GM23248 (cell line): Measurements from ENCODE around the gene CDH13. TPM values are rescaled to one million over a fixed set of nuclear protein-coding genes. Genes with fewer than 3 reads are reported as not detected.
A peak's percentile ranks its signal among the peaks of the same experiment; 100 is the strongest.

ENCODE experiments used
- DNase-seq: peaks from one replicate; pipeline ENCODE4 v3.0.0-alpha.2; 2015
- H2AFZ ChIP-seq: fragments of 200-600 bp; sonication (generic); 2 replicates; pipeline ENCODE4 v1.6.1; 2016; ENCODE audit warnings: antibody characterized with exemption
- H3F3A ChIP-seq: fragments of 200-600 bp; sonication (generic); 2 replicates; pipeline ENCODE4 v1.6.1; 2016; ENCODE audit warnings: mild to moderate bottlenecking, antibody characterized with exemption, mixed run types; ENCODE audit not compliant: insufficient read depth
- H3K27ac ChIP-seq: fragments of 200-600 bp; sonication (generic); 2 replicates; pipeline ENCODE4 v1.5.1; 2016; ENCODE audit warnings: mild to moderate bottlenecking
- H3K27me3 ChIP-seq: fragments of 200-600 bp; sonication (generic); replicated peaks from 2 replicates; pipeline ENCODE4 v1.6.1; 2016; ENCODE audit warnings: mild to moderate bottlenecking; ENCODE audit not compliant: insufficient read depth
- H3K36me3 ChIP-seq: fragments of 200-600 bp; sonication (generic); 2 replicates; pipeline ENCODE4 v1.6.1; 2016; ENCODE audit warnings: low read depth, mild to moderate bottlenecking
- H3K4me1 ChIP-seq: fragments of 200-600 bp; sonication (generic); 2 replicates; pipeline ENCODE4 v1.6.1; 2016; ENCODE audit warnings: mild to moderate bottlenecking; ENCODE audit not compliant: insufficient read depth
- H3K4me2 ChIP-seq: fragments of 200-600 bp; sonication (generic); one replicate; pipeline ENCODE4 v1.6.1; 2016; ENCODE audit warnings: mild to moderate bottlenecking; ENCODE audit not compliant: unreplicated experiment
- H3K4me3 ChIP-seq: fragments of 200-600 bp; sonication (generic); 2 replicates; pipeline ENCODE4 v1.5.1; 2016; ENCODE audit warnings: mild to moderate bottlenecking
- H3K79me2 ChIP-seq: fragments of 200-600 bp; sonication (generic); 2 replicates; pipeline ENCODE4 v1.6.1; 2016; ENCODE audit warnings: mild to moderate bottlenecking; ENCODE audit not compliant: insufficient read depth
- H3K9ac ChIP-seq: fragments of 200-600 bp; sonication (generic); 2 replicates; pipeline ENCODE4 v1.6.1; 2016; ENCODE audit warnings: mild to moderate bottlenecking
- H3K9me2 ChIP-seq: fragments of 200-600 bp; sonication (generic); 2 replicates; pipeline ENCODE4 v1.6.1; 2016; ENCODE audit warnings: mixed run types, mild to moderate bottlenecking, moderate library complexity; ENCODE audit not compliant: insufficient read depth
- H3K9me3 ChIP-seq: fragments of 200-600 bp; sonication (generic); one replicate; pipeline ENCODE4 v1.6.1; 2017; ENCODE audit warnings: low read depth
- H4K20me1 ChIP-seq: fragments of 200-600 bp; sonication (generic); 2 replicates; pipeline ENCODE4 v1.6.0; 2016; ENCODE audit not compliant: insufficient read depth
- EZH2 ChIP-seq: fragments of 200-600 bp; sonication (generic); IDR thresholded peaks from 2 replicates; pipeline ENCODE4 v1.6.1; 2018; ENCODE audit warnings: antibody characterized with exemption, mild to moderate bottlenecking; ENCODE audit not compliant: insufficient read depth, poor library complexity, severe bottlenecking
- EZH2phosphoT487 ChIP-seq: fragments of 200-600 bp; sonication (generic); IDR thresholded peaks from 2 replicates; pipeline ENCODE4 v1.6.1; 2018; ENCODE audit warnings: antibody characterized with exemption, moderate library complexity, mild to moderate bottlenecking, low read depth; ENCODE audit not compliant: insufficient read depth
- WGBS, 2 experiments: methylation state at CpG; one replicate each; pipeline ENCODE4 v1.1.6; 2015 to 2017; ENCODE audit warnings: low lambda C conversion rate in 2 of 2, low coverage in 1 of 2; ENCODE audit errors: missing lambda C conversion rate in 2 of 2; 5-methylcytosine and 5-hydroxymethylcytosine counted together
- in situ Hi-C: fragments of 300-500 bp; cut with MboI; formaldehyde crosslinking; loops from 2 replicates; pipeline ENCODE4 v1.15.0; 2020
- polyA plus RNA-seq: library from polyadenylated mRNA; unstranded; fragments of >200 nt; fragmentation: Nextera tagmentation; extraction: Ambion mirVana; gene quantifications from 2 replicates; pipeline ENCODE4 v1.2.1, GENCODE V29; 2016
- total RNA-seq: library from RNA; depleted of rRNA; stranded (reverse); fragments of >200 nt; shearing (Covaris generic); gene quantifications from 2 replicates; pipeline ENCODE4 v1.2.3, GENCODE V29; 2014

CDH13 gene
- total and polyA plus RNA-seq, 2 experiments from 2014 or later: 51.0 to 52.8 TPM

DNA sequence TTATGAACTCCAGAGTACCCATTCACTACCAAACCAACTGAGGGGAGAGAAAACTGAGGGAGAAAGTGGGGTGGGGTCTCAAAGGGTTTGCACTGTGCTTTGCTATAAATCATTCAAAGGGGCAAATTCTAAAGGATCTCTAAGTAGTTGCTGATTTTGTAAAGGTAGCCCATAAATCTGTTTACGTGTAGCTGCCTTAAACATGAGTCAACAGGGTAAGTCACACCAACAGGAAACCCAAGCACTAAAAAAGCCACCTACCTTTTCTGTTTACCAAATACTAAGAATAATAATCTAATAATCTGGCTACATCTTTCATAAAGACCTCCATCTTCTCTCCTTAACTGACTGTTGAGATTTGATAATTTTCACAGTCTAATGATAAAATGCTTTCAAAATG, 1172.6 kb downstream of the CDH13 start:
- WGBS, 2 experiments: 62 to 76% methylated on average over 1 of the region's 1 CpG
- Histone ChIP-seq H2AFZ (no peak overlapping the region), H3K9me3 (no peaks in the 10 kb centered on the region), H3K27me3 (no peaks in the 10 kb centered on the region), H3K79me2 (no peaks in the 10 kb centered on the region), H3K4me2 (no peak overlapping the region), H3K36me3 (no peaks in the 10 kb centered on the region), H3F3A (no peaks in the 10 kb centered on the region), H3K4me1 (0 out of 2 replicates have a peak, but pooled peaks cover 6% of the 10 kb centered on the region), H3K27ac (no peak overlapping the region), H4K20me1 (no peaks in the 10 kb centered on the region), H3K9ac (no peak overlapping the region), H3K9me2 (no peaks in the 10 kb centered on the region), H3K4me3 (no peak overlapping the region)
- TF ChIP-seq EZH2 (no peak), EZH2phosphoT487 (no peak)
- DNase-seq: no peak
- in situ Hi-C loops: no loop called here

DNA sequence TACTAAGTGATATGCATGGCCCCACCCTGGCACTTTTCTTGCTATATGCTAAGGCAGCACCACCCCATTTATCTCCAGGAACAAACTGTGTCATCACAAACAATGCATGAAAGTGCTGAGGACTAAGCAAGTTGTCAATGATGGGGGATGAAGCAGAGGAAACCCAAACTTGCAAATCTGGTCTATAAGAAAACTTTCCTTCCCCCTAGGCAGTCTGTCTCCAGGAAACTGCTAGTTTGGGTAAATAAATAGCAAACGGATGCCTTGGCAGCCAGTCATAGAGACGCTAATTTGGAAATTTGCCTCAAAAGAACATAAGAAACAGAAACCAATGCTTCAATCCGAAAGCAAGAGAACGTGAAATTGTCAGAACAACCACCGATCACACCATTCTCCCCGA, 1175.4 kb downstream of the CDH13 start:
- Histone ChIP-seq H3K4me2 (peak overlapping the region; percentile 79), H3K9me3 (no peaks in the 10 kb centered on the region), H3K9me2 (no peaks in the 10 kb centered on the region), H3F3A (no peaks in the 10 kb centered on the region), H3K9ac (peak overlapping the region; percentile 71), H3K4me3 (peak overlapping the region; percentile 71), H3K79me2 (no peaks in the 10 kb centered on the region), H4K20me1 (no peaks in the 10 kb centered on the region), H3K27ac (peak overlapping the region; percentile 27), H3K36me3 (no peaks in the 10 kb centered on the region), H2AFZ (peak overlapping the region; percentile 71), H3K27me3 (no peaks in the 10 kb centered on the region), H3K4me1 (0 out of 2 replicates have a peak, but pooled peaks cover 6% of the 10 kb centered on the region)
- WGBS, 2 experiments: 3% methylated on average over 6 of the region's 6 CpGs
- in situ Hi-C loops: no loop called here
- DNase-seq: peak; percentile 93
- no peak for TF ChIP-seq EZH2phosphoT487
- TF ChIP-seq EZH2: no peak

DNA sequence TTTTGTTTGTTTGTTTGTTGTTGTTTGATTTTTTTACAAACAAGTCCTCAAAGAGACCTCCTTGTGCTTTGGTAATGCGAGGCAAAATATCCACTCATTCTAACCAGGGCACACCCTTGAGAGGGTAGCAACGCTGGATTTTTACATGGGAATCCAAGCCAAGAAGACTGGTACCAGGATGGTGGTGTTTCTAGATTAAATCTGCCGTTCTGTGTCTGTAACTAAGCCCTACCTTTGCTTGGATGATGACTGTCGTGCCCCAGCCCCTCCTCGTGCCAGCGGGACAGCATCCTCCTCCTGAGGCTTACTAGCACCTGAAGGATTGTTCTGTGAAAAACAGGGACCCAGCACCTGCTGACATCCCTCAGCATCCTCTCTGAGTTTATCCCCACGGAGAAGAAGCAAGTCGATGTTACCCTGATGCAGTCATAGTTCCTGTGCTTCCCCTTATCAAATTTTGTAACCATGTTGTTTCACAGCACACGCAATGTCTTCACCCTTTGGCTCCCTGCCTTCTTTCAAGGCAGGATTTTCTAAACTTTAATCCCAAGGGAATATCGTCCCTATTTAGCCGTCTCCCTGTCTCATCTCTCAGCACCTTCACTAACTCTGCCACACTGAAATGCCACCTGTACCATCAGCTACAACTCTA, 1175.9 kb downstream of the CDH13 start:
- Histone ChIP-seq H4K20me1 (no peaks in the 10 kb centered on the region), H3K4me3 (peak overlapping the region; percentile 71), H3K36me3 (no peaks in the 10 kb centered on the region), H3K9me3 (no peaks in the 10 kb centered on the region), H3K27me3 (no peaks in the 10 kb centered on the region), H3K4me1 (0 out of 2 replicates have a peak, but pooled peaks cover 6% of the 10 kb centered on the region), H3K9ac (peak overlapping the region; percentile 71), H3K79me2 (no peaks in the 10 kb centered on the region), H2AFZ (peak overlapping the region; percentile 71), H3K4me2 (peak overlapping the region; percentile 79), H3F3A (no peaks in the 10 kb centered on the region), H3K27ac (peak overlapping the region; percentile 27), H3K9me2 (no peaks in the 10 kb centered on the region)
- DNase-seq: no peak
- in situ Hi-C loops: no loop called here
- 47 to 53% methylated on average over 11 of the region's 11 CpGs for WGBS, 2 experiments
- no peak for TF ChIP-seq EZH2
- no peak for TF ChIP-seq EZH2phosphoT487

DNA sequence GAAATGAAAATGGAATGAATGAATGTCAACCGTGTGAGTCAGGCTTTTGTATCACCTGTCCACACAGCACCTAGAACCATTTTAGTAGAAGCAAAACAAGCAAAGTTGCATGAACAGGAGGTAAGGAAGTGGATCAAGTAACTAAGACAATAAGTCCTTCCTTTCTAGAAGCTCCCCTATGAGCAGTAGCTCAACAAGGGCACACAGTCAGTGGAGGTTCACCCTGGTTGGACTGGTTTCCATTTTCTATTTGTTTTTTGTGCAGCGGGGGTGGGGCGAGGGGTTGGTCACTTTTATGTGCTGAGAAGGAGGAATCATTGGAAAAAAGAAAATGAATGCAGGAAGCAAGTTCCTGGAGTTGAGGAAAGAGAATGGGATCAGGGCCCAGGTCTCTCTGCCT, 1177.0 kb downstream of the CDH13 start:
- Histone ChIP-seq H3K4me1 (0 out of 2 replicates have a peak, but pooled peaks cover 6% of the 10 kb centered on the region), H2AFZ (no peak overlapping the region), H3K9ac (no peak overlapping the region), H4K20me1 (no peaks in the 10 kb centered on the region), H3K4me3 (no peak overlapping the region), H3K79me2 (peaks cover 9% of the 10 kb centered on the region), H3K9me2 (no peaks in the 10 kb centered on the region), H3K4me2 (no peak overlapping the region), H3K9me3 (no peaks in the 10 kb centered on the region), H3K27me3 (no peaks in the 10 kb centered on the region), H3K27ac (no peak overlapping the region), H3K36me3 (no peaks in the 10 kb centered on the region), H3F3A (no peaks in the 10 kb centered on the region)
- WGBS, 2 experiments: 78 to 92% methylated on average over 3 of the region's 3 CpGs
- no peak for TF ChIP-seq EZH2phosphoT487
- no peak for TF ChIP-seq EZH2
- no peak for DNase-seq
- in situ Hi-C loops: no loop called here
